HG02870 (cell line): ENCODE data around the gene RAB40B.

ENCODE experiments used
- ATAC-seq: cut with Tn5 transposase; IDR thresholded peaks from one replicate; pipeline ENCODE4 v1.9.1; 2021; ENCODE audit warnings: mild to moderate bottlenecking, moderate library complexity; ENCODE audit not compliant: unreplicated experiment

RAB40B gene

DNA sequence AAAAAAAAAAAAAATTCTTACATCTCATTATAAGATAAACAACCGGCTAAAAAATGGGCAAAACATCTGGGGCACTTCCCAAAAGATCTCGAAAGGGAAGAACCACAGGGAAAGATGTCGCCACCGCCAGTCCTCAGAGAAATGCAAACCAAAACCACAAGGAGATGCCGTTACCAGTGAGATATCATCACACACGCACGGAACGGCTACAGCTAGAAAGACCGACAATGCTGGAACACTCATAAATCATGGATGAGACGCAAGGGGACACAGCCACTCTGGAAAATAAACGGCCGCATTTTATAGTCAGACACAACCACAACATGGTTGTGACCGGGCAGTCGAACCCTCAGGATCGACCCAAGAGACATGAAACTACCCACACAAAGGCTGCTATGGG lies 74.8 kb downstream of the RAB40B start:
- no peak for ATAC-seq

- ATAC-seq, result no peak
Measured at GRCh38 chr17:82619641-82620040, 78.9 kb downstream of the RAB40B start.

- ATAC-seq, result no peak
Measured at GRCh38 chr17:82619211-82619610, 79.3 kb downstream of the RAB40B start.

DNA sequence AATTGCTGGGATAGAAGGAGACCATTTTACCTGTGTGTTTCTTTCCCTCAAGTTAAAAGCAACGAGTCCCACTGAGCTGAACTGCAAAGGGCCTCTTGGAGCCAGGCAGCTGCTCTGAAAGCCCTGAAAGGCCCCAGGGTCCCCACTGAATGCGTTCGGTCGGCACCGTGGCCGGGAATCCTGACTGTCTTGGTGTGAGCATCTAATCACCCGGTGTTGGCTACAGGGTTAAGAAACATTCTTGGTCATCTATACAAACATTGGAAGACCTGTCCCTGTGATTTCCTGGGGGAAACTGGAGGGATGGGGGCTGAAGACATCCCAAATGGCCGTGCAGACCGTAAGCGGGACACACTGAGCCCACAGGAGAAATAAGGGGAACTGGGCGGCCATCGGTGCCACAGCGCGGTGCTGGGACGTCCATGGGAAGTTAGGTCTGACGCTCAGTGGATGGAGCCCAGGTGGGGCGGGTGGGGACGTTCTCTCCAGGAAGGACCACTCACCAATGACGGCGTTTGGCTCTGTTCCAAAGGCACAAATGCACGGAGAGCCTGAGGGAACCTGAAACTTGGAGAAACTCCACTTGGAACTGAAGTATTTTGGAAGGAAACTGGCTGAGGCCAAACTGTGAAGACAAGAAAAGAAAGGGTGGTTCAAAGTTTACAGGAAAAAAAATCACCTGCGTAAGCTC lies 82.3 kb downstream of the RAB40B start:
- ATAC-seq, result no peak

GRCh38 chr17:82615084-82616020 lies 83.1 kb downstream of the RAB40B start:
- ATAC-seq, result no peak

DNA sequence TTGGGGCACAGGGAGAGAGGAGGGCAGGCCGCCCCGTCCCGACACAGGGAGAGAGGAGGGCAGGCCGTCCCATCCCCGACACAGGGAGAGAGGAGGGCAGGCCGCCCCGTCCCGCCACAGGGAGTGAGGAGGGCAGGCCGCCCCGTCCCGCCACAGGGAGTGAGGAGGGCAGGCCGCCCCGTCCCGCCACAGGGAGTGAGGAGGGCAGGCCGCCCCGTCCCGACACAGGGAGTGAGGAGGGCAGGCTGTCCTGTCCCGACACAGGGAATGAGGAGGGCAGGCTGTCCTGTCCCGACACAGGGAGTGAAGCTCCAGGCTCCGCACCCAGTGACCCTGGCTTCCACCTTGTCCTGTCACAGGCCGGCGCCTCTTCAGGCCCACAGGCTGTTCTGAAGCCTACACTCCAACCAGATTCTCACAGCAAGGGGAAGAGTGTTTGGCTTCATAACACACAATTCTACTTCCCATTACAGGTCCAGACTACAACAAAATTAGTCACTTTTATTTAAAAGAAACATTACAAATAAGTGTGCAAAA lies 84.3 kb downstream of the RAB40B start:
- no peak for ATAC-seq

GRCh38 chr17:82613283-82614094 lies 85.0 kb downstream of the RAB40B start:
- ATAC-seq, result no peak

GRCh38 chr17:82611140-82612058 lies 87.1 kb downstream of the RAB40B start:
- ATAC-seq, result no peak

GRCh38 chr17:82609655-82610054 lies 88.8 kb downstream of the RAB40B start:
- no peak for ATAC-seq

GRCh38 chr17:82608816-82609215 lies 89.7 kb downstream of the RAB40B start:
- ATAC-seq, result no peak

- ATAC-seq, result no peak
Measured at GRCh38 chr17:82605939-82606600, 92.4 kb downstream of the RAB40B start.
